HEK293 (cell line): ENCODE measurements around the gene HECA.

ENCODE experiments used
- BCL11A ChIP-seq: fragments of 450-650 bp; formaldehyde crosslinking; IDR thresholded peaks from 2 replicates; pipeline ENCODE4 v1.5.1; 2016; ENCODE audit warnings: low read depth, missing biosample characterization, missing genetic modification characterization
- KLF16 ChIP-seq: fragments of 450-650 bp; formaldehyde crosslinking; IDR thresholded peaks from 2 replicates; pipeline ENCODE4 v1.5.1; 2017; ENCODE audit warnings: missing biosample characterization, missing genetic modification characterization
- YY1 ChIP-seq: fragments of 450-650 bp; formaldehyde crosslinking; IDR thresholded peaks from 2 replicates; pipeline ENCODE4 v1.5.1; 2018; ENCODE audit warnings: missing biosample characterization, missing genetic modification characterization
- ZNF146 ChIP-seq: fragments of 450-650 bp; formaldehyde crosslinking; IDR thresholded peaks from 2 replicates; pipeline ENCODE4 v1.5.1; 2016; ENCODE audit warnings: missing biosample characterization, missing genetic modification characterization
- ZNF324 ChIP-seq: fragments of 450-650 bp; formaldehyde crosslinking; IDR thresholded peaks from 2 replicates; pipeline ENCODE4 v1.5.1; 2016; ENCODE audit warnings: missing biosample characterization, missing genetic modification characterization
- TF ChIP-seq, protein P1 (sequence below): fragments of 450-650 bp; formaldehyde crosslinking; IDR thresholded peaks from 2 replicates; pipeline ENCODE4 v1.5.1; 2016; ENCODE audit warnings: missing biosample characterization, missing genetic modification characterization, low read depth
- TF ChIP-seq, protein P2 (sequence below): fragments of 450-650 bp; formaldehyde crosslinking; IDR thresholded peaks from 2 replicates; pipeline ENCODE4 v1.5.1; 2016; ENCODE audit warnings: missing biosample characterization, missing genetic modification characterization
- TF ChIP-seq, protein P3 (sequence below): fragments of 450-650 bp; formaldehyde crosslinking; IDR thresholded peaks from 2 replicates; pipeline ENCODE4 v1.5.1; 2016; ENCODE audit warnings: missing biosample characterization, missing genetic modification characterization
- TF ChIP-seq, protein P4 (sequence below): fragments of 450-650 bp; formaldehyde crosslinking; IDR thresholded peaks from 2 replicates; pipeline ENCODE4 v1.5.1; 2017; ENCODE audit warnings: missing biosample characterization, mild to moderate bottlenecking, missing genetic modification characterization, moderate library complexity

DNA sequence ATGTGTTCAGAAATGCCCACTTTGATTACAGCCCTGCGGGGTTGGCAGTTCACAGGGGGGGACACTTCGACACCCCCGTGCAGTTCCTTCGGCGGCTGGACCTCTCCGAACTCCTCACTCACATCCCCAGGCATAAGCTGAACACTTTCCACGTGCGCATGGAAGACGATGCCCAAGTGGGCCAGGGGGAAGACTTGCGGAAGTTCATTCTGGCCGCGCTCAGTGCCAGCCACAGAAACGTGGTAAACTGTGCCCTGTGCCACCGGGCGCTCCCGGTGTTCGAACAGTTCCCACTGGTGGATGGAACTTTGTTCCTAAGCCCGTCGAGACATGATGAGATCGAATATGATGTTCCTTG lies 32.1 kb downstream of the HECA start:
- TF ChIP-seq, protein P1, sequence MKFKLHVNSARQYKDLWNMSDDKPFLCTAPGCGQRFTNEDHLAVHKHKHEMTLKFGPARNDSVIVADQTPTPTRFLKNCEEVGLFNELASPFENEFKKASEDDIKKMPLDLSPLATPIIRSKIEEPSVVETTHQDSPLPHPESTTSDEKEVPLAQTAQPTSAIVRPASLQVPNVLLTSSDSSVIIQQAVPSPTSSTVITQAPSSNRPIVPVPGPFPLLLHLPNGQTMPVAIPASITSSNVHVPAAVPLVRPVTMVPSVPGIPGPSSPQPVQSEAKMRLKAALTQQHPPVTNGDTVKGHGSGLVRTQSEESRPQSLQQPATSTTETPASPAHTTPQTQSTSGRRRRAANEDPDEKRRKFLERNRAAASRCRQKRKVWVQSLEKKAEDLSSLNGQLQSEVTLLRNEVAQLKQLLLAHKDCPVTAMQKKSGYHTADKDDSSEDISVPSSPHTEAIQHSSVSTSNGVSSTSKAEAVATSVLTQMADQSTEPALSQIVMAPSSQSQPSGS: no peak
- TF ChIP-seq, protein P2, sequence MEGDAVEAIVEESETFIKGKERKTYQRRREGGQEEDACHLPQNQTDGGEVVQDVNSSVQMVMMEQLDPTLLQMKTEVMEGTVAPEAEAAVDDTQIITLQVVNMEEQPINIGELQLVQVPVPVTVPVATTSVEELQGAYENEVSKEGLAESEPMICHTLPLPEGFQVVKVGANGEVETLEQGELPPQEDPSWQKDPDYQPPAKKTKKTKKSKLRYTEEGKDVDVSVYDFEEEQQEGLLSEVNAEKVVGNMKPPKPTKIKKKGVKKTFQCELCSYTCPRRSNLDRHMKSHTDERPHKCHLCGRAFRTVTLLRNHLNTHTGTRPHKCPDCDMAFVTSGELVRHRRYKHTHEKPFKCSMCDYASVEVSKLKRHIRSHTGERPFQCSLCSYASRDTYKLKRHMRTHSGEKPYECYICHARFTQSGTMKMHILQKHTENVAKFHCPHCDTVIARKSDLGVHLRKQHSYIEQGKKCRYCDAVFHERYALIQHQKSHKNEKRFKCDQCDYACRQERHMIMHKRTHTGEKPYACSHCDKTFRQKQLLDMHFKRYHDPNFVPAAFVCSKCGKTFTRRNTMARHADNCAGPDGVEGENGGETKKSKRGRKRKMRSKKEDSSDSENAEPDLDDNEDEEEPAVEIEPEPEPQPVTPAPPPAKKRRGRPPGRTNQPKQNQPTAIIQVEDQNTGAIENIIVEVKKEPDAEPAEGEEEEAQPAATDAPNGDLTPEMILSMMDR (tag by site-specific recombination): no peak
- TF ChIP-seq ZNF324 (tag by site-specific recombination) (no peak), KLF16 (tag by site-specific recombination) (no peak), BCL11A (tag by site-specific recombination) (no peak), YY1 (tag by site-specific recombination) (no peak), ZNF146 (tag by site-specific recombination) (no peak)
- TF ChIP-seq, protein P3, sequence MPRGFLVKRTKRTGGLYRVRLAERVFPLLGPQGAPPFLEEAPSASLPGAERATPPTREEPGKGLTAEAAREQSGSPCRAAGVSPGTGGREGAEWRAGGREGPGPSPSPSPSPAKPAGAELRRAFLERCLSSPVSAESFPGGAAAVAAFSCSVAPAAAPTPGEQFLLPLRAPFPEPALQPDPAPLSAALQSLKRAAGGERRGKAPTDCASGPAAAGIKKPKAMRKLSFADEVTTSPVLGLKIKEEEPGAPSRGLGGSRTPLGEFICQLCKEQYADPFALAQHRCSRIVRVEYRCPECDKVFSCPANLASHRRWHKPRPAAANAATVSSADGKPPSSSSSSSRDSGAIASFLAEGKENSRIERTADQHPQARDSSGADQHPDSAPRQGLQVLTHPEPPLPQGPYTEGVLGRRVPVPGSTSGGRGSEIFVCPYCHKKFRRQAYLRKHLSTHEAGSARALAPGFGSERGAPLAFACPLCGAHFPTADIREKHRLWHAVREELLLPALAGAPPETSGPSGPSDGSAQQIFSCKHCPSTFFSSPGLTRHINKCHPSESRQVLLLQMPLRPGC (tag by site-specific recombination): no peak
- TF ChIP-seq, protein P4, sequence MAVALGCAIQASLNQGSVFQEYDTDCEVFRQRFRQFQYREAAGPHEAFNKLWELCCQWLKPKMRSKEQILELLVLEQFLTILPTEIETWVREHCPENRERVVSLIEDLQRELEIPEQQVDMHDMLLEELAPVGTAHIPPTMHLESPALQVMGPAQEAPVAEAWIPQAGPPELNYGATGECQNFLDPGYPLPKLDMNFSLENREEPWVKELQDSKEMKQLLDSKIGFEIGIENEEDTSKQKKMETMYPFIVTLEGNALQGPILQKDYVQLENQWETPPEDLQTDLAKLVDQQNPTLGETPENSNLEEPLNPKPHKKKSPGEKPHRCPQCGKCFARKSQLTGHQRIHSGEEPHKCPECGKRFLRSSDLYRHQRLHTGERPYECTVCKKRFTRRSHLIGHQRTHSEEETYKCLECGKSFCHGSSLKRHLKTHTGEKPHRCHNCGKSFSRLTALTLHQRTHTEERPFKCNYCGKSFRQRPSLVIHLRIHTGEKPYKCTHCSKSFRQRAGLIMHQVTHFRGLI (tag by site-specific recombination): no peak
